ENCODE data around the gene PTGS1. TPM values are rescaled to one million over a fixed set of nuclear protein-coding genes. Genes with fewer than 3 reads are reported as not detected.

PTGS1 gene
- total RNA-seq, 1 donor from 2014 or later: 0.39 TPM

GRCh38 chr9:122342323-122343050, 28.3 kb upstream of the PTGS1 start:
- no peak for TF ChIP-seq CTCF (IDR thresholded peaks at IDR 0.05; ENCODE audit: partially characterized antibody, unreplicated experiment)
- Mint-ChIP-seq H3K4me1 (ENCODE audit: low read depth, unreplicated experiment) (peaks cover 1% of the 10 kb centered on the region), H3K36me3 (ENCODE audit: unreplicated experiment) (peaks cover 2% of the 10 kb centered on the region), H3K27ac (ENCODE audit: unreplicated experiment) (no peak overlapping the region), H3K4me3 (ENCODE audit: unreplicated experiment) (no peak overlapping the region), H3K27me3 (ENCODE audit: unreplicated experiment) (no peaks in the 10 kb centered on the region), H3K9me3 (ENCODE audit: unreplicated experiment) (peaks cover 3% of the 10 kb centered on the region)
- DNase-seq: no peak

GRCh38 chr9:122346478-122347347, 24.1 kb upstream of the PTGS1 start:
- peak; percentile 51 for DNase-seq
- H3K27me3 Mint-ChIP-seq (ENCODE audit: unreplicated experiment): peaks cover 6% of the 10 kb centered on the region
- peaks cover 7% of the 10 kb centered on the region for H3K4me1 Mint-ChIP-seq (ENCODE audit: low read depth, unreplicated experiment)
- peak overlapping the region; percentile 86 for H3K4me3 Mint-ChIP-seq (ENCODE audit: unreplicated experiment)
- no peak for TF ChIP-seq CTCF (IDR thresholded peaks at IDR 0.05; ENCODE audit: partially characterized antibody, unreplicated experiment)
- peaks cover 3% of the 10 kb centered on the region for H3K9me3 Mint-ChIP-seq (ENCODE audit: unreplicated experiment)
- peaks cover 4% of the 10 kb centered on the region for H3K36me3 Mint-ChIP-seq (ENCODE audit: unreplicated experiment)
- no peak overlapping the region for H3K27ac Mint-ChIP-seq (ENCODE audit: unreplicated experiment)

GRCh38 chr9:122347348-122348287, 23.2 kb upstream of the PTGS1 start:
- peaks cover 7% of the 10 kb centered on the region for H3K4me1 Mint-ChIP-seq (ENCODE audit: low read depth, unreplicated experiment)
- no peak for TF ChIP-seq CTCF (IDR thresholded peaks at IDR 0.05; ENCODE audit: partially characterized antibody, unreplicated experiment)
- H3K27ac Mint-ChIP-seq (ENCODE audit: unreplicated experiment): no peak overlapping the region
- peaks cover 4% of the 10 kb centered on the region for H3K36me3 Mint-ChIP-seq (ENCODE audit: unreplicated experiment)
- no peak for DNase-seq
- H3K4me3 Mint-ChIP-seq (ENCODE audit: unreplicated experiment): peak overlapping the region; percentile 86
- peaks cover 6% of the 10 kb centered on the region for H3K27me3 Mint-ChIP-seq (ENCODE audit: unreplicated experiment)
- peaks cover 3% of the 10 kb centered on the region for H3K9me3 Mint-ChIP-seq (ENCODE audit: unreplicated experiment)

- peak overlapping the region; percentile 59 for H3K4me3 Mint-ChIP-seq (ENCODE audit: unreplicated experiment)
- peak; percentile 44 for DNase-seq
- H3K9me3 Mint-ChIP-seq (ENCODE audit: unreplicated experiment): peaks cover 3% of the 10 kb centered on the region
- H3K27ac Mint-ChIP-seq (ENCODE audit: unreplicated experiment): no peak overlapping the region
- TF ChIP-seq CTCF (IDR thresholded peaks at IDR 0.05; ENCODE audit: partially characterized antibody, unreplicated experiment): no peak
- peaks cover 4% of the 10 kb centered on the region for H3K36me3 Mint-ChIP-seq (ENCODE audit: unreplicated experiment)
- H3K4me1 Mint-ChIP-seq (ENCODE audit: low read depth, unreplicated experiment): peaks cover 7% of the 10 kb centered on the region
- peaks cover 6% of the 10 kb centered on the region for H3K27me3 Mint-ChIP-seq (ENCODE audit: unreplicated experiment)
Measured at GRCh38 chr9:122348288-122348777, 22.5 kb upstream of the PTGS1 start.

Measured in glutamatergic neuron (in vitro differentiated cells).